K562 (cell line): ENCODE results near the gene KRT80. TPM values are rescaled to one million over a fixed set of nuclear protein-coding genes. Genes with fewer than 3 reads are reported as not detected.

Source experiments
- ATAC-seq: fragments of 200-7000 bp; cut with Tn5 transposase; 3 replicates; pipeline ENCODE4 v1.9.1; 2020; ENCODE audit warnings: moderate library complexity
- BruUV-seq: library from RNA; stranded (reverse); fragments of 400-500 nt; replicated peaks from 2 replicates; lab custom pipeline; 2021; lab: Mats Ljungman, UMichigan
- CTCF ChIA-PET: fragments of 300-600 bp; formaldehyde crosslinking; extraction: SDS; loops from one replicate; lab custom pipeline; 2021; ENCODE audit warnings: low intra/inter-chr PET ratio; lab: Yijun Ruan, JAX
- POLR2A ChIA-PET: fragments of 300-600, 350-650 bp; sonication (Branson Sonifier 250); formaldehyde crosslinking; extraction: SDS; loops from one replicate; lab custom pipeline; 2021; ENCODE audit warnings: antibody characterized with exemption, inconsistent platforms; lab: Yijun Ruan, JAX
- DNase-seq, 4 experiments: peaks; one replicate each; pipeline versions ENCODE4 v3.0.0 to v3.0.0-alpha.2; 2011 to 2018; ENCODE audit warnings: low spot score in 3 of 4, mixed read lengths in 3 of 4; ENCODE audit errors: extremely low read depth in 1 of 4
- FAIRE-seq: peaks from 2 replicates; lab custom pipeline; 2011; peaks lifted over from hg19 to GRCh38; lab: Jason Lieb, UNC
- H2AFZ ChIP-seq: 2 replicates; pipeline ENCODE4 v1.6.0; 2011; ENCODE audit warnings: low read depth, low read length, control low read depth, inconsistent platforms
- H3K27ac ChIP-seq: fragments of 200-600 bp; 3 replicates; pipeline ENCODE4 v1.8.0; 2011; ENCODE audit warnings: low read depth, mild to moderate bottlenecking, control low read depth, inconsistent platforms, low read length, moderate library complexity, mixed read lengths; ENCODE audit errors: extremely low read depth
- H3K27me3 ChIP-seq, 2 experiments: fragments of 300-600 bp in 1 of 2; 2 replicates in 1 of 2; 3 replicates in 1 of 2; pipeline versions ENCODE4 v1.6.0 to v1.8.0; 2011; ENCODE audit warnings: inconsistent platforms in 2 of 2, low read length in 2 of 2, mild to moderate bottlenecking in 1 of 2, mixed read lengths in 1 of 2, moderate library complexity in 1 of 2; ENCODE audit not compliant: control insufficient read depth in 2 of 2, insufficient read depth in 2 of 2
- H3K36me3 ChIP-seq: fragments of 300-600 bp; 3 replicates; pipeline ENCODE4 v1.8.0; 2011; ENCODE audit warnings: mild to moderate bottlenecking, low read length, inconsistent platforms; ENCODE audit not compliant: control insufficient read depth, insufficient read depth
- H3K4me1 ChIP-seq, 2 experiments: fragments of 200-600 bp in 1 of 2; replicated peaks in 1 of 2; 2 replicates in 1 of 2; 3 replicates in 1 of 2; pipeline versions ENCODE4 v1.5.1 to v1.8.0; 2011; ENCODE audit warnings: inconsistent platforms in 2 of 2, low read length in 2 of 2, mild to moderate bottlenecking in 1 of 2, mixed read lengths in 1 of 2, moderate library complexity in 1 of 2; ENCODE audit not compliant: control insufficient read depth in 2 of 2, insufficient read depth in 2 of 2
- H3K4me2 ChIP-seq: 2 replicates; pipeline ENCODE4 v1.6.1; 2011; ENCODE audit warnings: low read length, control low read depth, inconsistent platforms, mixed read lengths; ENCODE audit not compliant: insufficient read depth
- H3K4me3 ChIP-seq: fragments of 200-600 bp; sonication (generic), shearing (Covaris generic); 2 replicates; pipeline ENCODE4 v1.5.1; 2016; ENCODE audit warnings: control low read depth, inconsistent platforms
- H3K79me2 ChIP-seq: fragments of 200-600 bp; 3 replicates; pipeline ENCODE4 v1.8.0; 2011; ENCODE audit warnings: low read length, inconsistent platforms; ENCODE audit not compliant: control insufficient read depth, insufficient read depth
- H3K9ac ChIP-seq, 2 experiments: 2 replicates each; pipeline versions ENCODE4 v1.6.0 to v1.6.1; 2011; ENCODE audit warnings: low read depth in 2 of 2, low read length in 2 of 2, control low read depth in 1 of 2, inconsistent platforms in 1 of 2, mild to moderate bottlenecking in 1 of 2, mixed read lengths in 1 of 2; ENCODE audit not compliant: insufficient read depth in 1 of 2
- H3K9me1 ChIP-seq: one replicate; pipeline ENCODE4 v1.6.0; 2011; ENCODE audit warnings: inconsistent platforms, mild to moderate bottlenecking, low read length, moderate library complexity; ENCODE audit not compliant: control insufficient read depth, insufficient read depth
- H3K9me3 ChIP-seq: replicated peaks from 2 replicates; pipeline ENCODE4 v1.5.1; 2011; ENCODE audit warnings: low read depth, low read length, inconsistent platforms; ENCODE audit not compliant: control insufficient read depth, insufficient read depth
- H4K20me1 ChIP-seq: replicated peaks from 2 replicates; pipeline ENCODE4 v1.6.1; 2011; ENCODE audit warnings: low read length, inconsistent platforms, mixed read lengths; ENCODE audit not compliant: control insufficient read depth, insufficient read depth
- GABPA ChIP-seq: fragments of 200-800 bp; sonication (Bioruptor generic); conservative IDR thresholded peaks from 2 replicates; pipeline ENCODE4 v1.6.1; 2016; ENCODE audit warnings: low read depth, missing genetic modification characterization, missing compliant biosample characterization
- NFIC ChIP-seq: fragments of 450-650 bp; IDR thresholded peaks from 2 replicates; pipeline ENCODE4 v1.6.1; 2017; ENCODE audit warnings: mild to moderate bottlenecking, inconsistent platforms
- WGBS: fragments of 100-300 bp; shearing (Covaris generic); methylation state at CpG from one replicate; pipeline ENCODE4 v1.1.6; 2016; ENCODE audit warnings: low coverage, mixed read lengths; ENCODE audit not compliant: insufficient coverage; ENCODE audit errors: missing lambda C conversion rate; 5-methylcytosine and 5-hydroxymethylcytosine counted together
- in situ Hi-C: fragments of 300-500 bp; cut with MboI; formaldehyde crosslinking; loops from 4 replicates; pipeline ENCODE4 v1.15.0; 2018; ENCODE audit warnings: inconsistent platforms, mixed read lengths
- intact Hi-C: fragments of 100-400 bp; cut with micrococcal nuclease; formaldehyde crosslinking; loops from 2 replicates; pipeline ENCODE4 v1.14.2; 2022
- polyA plus RNA-seq, 8 experiments: library from polyadenylated mRNA; depleted of rRNA in 4 of 8; stranded (reverse) in 5 of 8; unstranded in 3 of 8; fragments of >200 nt; fragmentation: Nextera tagmentation in 2 of 8; fragmentation: Illumina TruSeq in 1 of 8; extraction: Ambion mirVana in 2 of 8; extraction: Trizol in 1 of 8; gene quantifications; 2 replicates each; pipeline versions ENCODE4 v1.2.1 to v1.2.3, GENCODE V29; 2011 to 2014; ENCODE audit warnings: inconsistent platforms in 1 of 8, missing spikeins in 1 of 8
- total RNA-seq, 7 experiments: library from RNA; depleted of rRNA in 6 of 7; stranded (reverse); fragments of >200 nt in 6 of 7; fragmentation: Illumina TruSeq in 2 of 7; extraction: Trizol in 2 of 7; gene quantifications; 2 replicates each; pipeline versions ENCODE4 v1.2.1 to v1.2.3, GENCODE V29; 2011 to 2021; ENCODE audit warnings: low replicate concordance in 1 of 7
- TF ChIP-seq, protein P1 (sequence below), 2 experiments: fragments of 250-450 bp in 1 of 2; fragments of 450-650 bp in 1 of 2; sonication (Bioruptor Pico) in 1 of 2; IDR thresholded peaks; 2 replicates each; pipeline versions ENCODE4 v1.6.1 to v1.8.0; 2016 to 2021; ENCODE audit warnings: mild to moderate bottlenecking in 2 of 2, moderate library complexity in 2 of 2, missing compliant biosample characterization in 1 of 2, missing genetic modification characterization in 1 of 2
- TF ChIP-seq, protein P2 (sequence below): sonication (generic); formaldehyde crosslinking; IDR thresholded peaks from 2 replicates; pipeline ENCODE4 v1.8.0; 2022; ENCODE audit warnings: missing genetic modification reagents, mild to moderate bottlenecking, borderline replicate concordance

KRT80 gene
- total and polyA plus RNA-seq, 9 of the 15 experiments (the other 6 are each of a cell fraction or from before 2014, with no cell fraction given): not detected

DNA sequence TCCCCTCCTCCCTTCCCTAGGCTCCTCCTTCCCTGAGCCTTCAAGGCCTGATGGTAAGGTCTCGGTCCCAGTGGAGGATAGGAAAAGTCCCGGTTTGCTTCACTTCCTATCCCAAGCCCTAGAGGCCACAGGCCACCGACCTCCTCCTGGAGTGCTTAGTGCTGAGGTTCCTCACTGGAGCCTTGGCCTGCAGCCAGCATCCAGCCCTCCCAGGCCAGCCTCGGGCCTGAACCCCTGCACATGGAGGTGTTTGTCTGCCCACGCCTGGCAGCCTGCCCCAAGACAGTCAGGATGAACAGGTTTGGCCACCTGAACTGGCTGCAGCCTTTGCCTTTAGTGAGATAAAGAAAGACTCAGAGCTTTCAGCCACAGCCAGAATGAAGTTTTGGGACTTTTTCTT lies 25.4 kb upstream of the KRT80 start:
- ATAC-seq: no peak
- ChIA-PET POLR2A (no interaction called here), CTCF (no interaction called here)
- H3K79me2 ChIP-seq: no peaks in the 10 kb centered on the region
- H3K4me3 ChIP-seq: no peak overlapping the region
- H3K36me3 ChIP-seq: no peaks in the 10 kb centered on the region
- no peaks in the 10 kb centered on the region for H3K9me3 ChIP-seq
- no peak overlapping the region for H3K4me2 ChIP-seq
- FAIRE-seq: no peak
- no peaks in the 10 kb centered on the region for H3K9me1 ChIP-seq
- TF ChIP-seq, protein P1, sequence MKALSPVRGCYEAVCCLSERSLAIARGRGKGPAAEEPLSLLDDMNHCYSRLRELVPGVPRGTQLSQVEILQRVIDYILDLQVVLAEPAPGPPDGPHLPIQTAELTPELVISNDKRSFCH (CRISPR knock-in tag; IDR thresholded peaks at IDR 0.05): no peak
- TF ChIP-seq, protein P1 (tag; IDR thresholded peaks at IDR 0.05): no peak
- TF ChIP-seq NFIC: peak; percentile 45
- BruUV-seq: no TSS peak
- H2AFZ ChIP-seq: no peak overlapping the region
- H3K27me3 ChIP-seq: peaks cover 3 to 19% of the 10 kb centered on the region in 2 experiments; a peak in 3 of 5 replicates
- no peak overlapping the region for H3K9ac ChIP-seq
- intact Hi-C loops: no loop called here
- WGBS: 3% methylated on average over 5 of the region's 5 CpGs
- no peaks in the 10 kb centered on the region; a peak in 1 of 5 replicates for H3K4me1 ChIP-seq
- no peak overlapping the region for H3K27ac ChIP-seq
- no peak for DNase-seq
- in situ Hi-C loops: loop anchor here (5.0 kb wide), 1 partner anchor 100 kb away; no protein-coding TSS in a partner anchor
- H4K20me1 ChIP-seq: peaks cover 8% of the 10 kb centered on the region

DNA sequence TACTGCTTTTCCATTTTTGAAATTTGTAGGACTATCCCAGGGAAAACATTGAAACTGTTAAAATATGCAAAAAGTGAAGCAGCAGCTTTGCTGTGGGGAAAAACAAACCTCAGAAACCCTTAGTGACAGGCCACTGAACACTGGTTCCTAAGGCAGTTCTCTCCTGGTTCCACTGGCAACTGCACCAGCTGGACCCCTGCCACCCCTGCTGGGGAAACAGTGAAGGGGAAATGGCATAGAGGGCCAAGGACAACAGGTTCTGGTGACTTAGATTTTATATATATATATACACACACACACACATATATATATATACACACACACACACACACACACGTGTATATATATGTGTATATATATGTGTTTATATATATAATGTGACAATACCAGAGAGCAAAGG lies 25.0 kb upstream of the KRT80 start:
- Histone ChIP-seq H3K9me3 (no peaks in the 10 kb centered on the region), H3K27ac (no peak overlapping the region), H3K27me3 (peaks cover 3 to 19% of the 10 kb centered on the region in 2 experiments; a peak in 3 of 5 replicates), H3K9ac (no peak overlapping the region), H2AFZ (no peak overlapping the region), H3K4me1 (no peaks in the 10 kb centered on the region; a peak in 1 of 5 replicates), H3K4me3 (no peak overlapping the region), H3K79me2 (no peaks in the 10 kb centered on the region), H4K20me1 (peaks cover 8% of the 10 kb centered on the region), H3K36me3 (no peaks in the 10 kb centered on the region), H3K4me2 (no peak overlapping the region), H3K9me1 (no peaks in the 10 kb centered on the region)
- no TSS peak for BruUV-seq
- intact Hi-C loops (no loop called here), in situ Hi-C loops (loop anchor here (5.0 kb wide), 1 partner anchor 100 kb away; no protein-coding TSS in a partner anchor)
- DNase-seq (no peak), ATAC-seq (no peak), FAIRE-seq (no peak)
- WGBS: 0% methylated on average over 1 of the region's 1 CpG
- ChIA-PET POLR2A (interaction anchor here (0.8 kb wide), 1 partner anchor 8 kb away, joined by 3 read pairs; no protein-coding TSS in a partner anchor), CTCF (no interaction called here)
- TF ChIP-seq, protein P2, sequence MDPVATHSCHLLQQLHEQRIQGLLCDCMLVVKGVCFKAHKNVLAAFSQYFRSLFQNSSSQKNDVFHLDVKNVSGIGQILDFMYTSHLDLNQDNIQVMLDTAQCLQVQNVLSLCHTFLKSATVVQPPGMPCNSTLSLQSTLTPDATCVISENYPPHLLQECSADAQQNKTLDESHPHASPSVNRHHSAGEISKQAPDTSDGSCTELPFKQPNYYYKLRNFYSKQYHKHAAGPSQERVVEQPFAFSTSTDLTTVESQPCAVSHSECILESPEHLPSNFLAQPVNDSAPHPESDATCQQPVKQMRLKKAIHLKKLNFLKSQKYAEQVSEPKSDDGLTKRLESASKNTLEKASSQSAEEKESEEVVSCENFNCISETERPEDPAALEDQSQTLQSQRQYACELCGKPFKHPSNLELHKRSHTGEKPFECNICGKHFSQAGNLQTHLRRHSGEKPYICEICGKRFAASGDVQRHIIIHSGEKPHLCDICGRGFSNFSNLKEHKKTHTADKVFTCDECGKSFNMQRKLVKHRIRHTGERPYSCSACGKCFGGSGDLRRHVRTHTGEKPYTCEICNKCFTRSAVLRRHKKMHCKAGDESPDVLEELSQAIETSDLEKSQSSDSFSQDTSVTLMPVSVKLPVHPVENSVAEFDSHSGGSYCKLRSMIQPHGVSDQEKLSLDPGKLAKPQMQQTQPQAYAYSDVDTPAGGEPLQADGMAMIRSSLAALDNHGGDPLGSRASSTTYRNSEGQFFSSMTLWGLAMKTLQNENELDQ (CRISPR knock-in tag): no peak
- TF ChIP-seq GABPA (tag): no peak
